Putamen (tissue), 1 donor: ENCODE data around the gene PGA5.
A peak's percentile ranks its signal among the peaks of the same experiment; 100 is the strongest.

ENCODE experiments used
- DNase-seq: peaks from one replicate; pipeline ENCODE4 v3.0.0-alpha.2; 2016; ENCODE audit warnings: low spot score

PGA5 gene

GRCh38 chr11:61294717-61295595 lies 54.0 kb downstream of the PGA5 start, which contains the start of gene VWCE:
TSS of gene VWCE (minus strand) at chr11:61295316. CDS start at chr11:61295037, 279 bp downstream.
- DNase-seq, result no peak

DNA sequence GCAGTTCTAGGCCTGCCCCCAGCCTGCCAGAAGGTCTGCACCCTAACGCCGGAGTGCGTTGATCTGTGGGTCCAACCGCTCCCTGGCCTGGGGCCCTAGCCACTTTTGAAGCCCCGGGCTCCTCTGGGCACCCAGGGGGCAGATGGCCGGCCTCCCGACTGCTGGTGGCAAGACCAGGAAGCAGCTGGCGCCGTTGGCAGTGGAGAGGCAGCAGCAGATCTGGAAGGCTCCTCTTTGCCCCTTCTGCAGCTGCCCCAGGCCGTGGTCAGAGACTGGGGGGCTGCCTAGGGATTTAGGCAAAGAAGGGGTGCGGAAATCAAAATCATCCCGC lies 54.6 kb downstream of the PGA5 start:
- DNase-seq, result no peak

- DNase-seq, result no peak
These were observed 56.4 kb downstream of the PGA5 start for GRCh38 chr11:61297341-61297740.

DNA sequence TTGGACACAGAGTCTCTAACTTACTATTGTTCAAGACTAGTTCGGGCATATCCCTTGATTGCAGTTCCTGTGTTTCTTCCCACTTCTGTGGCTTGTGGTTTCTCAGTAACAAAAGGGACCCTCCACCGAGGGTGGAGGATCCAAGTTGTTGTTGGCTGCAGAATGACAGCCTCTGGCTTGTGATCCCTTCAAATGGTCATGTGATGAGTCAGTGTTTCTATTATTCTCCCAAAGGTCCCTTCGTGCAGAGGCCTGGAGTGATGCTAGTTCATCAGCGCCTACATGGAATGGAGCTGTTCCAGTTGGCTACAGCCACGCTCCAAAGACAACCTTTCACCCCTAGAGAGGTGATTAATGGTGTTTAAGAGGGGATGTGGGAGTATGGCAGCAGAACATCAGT lies 56.8 kb downstream of the PGA5 start:
- DNase-seq, result peak; percentile 47

DNA sequence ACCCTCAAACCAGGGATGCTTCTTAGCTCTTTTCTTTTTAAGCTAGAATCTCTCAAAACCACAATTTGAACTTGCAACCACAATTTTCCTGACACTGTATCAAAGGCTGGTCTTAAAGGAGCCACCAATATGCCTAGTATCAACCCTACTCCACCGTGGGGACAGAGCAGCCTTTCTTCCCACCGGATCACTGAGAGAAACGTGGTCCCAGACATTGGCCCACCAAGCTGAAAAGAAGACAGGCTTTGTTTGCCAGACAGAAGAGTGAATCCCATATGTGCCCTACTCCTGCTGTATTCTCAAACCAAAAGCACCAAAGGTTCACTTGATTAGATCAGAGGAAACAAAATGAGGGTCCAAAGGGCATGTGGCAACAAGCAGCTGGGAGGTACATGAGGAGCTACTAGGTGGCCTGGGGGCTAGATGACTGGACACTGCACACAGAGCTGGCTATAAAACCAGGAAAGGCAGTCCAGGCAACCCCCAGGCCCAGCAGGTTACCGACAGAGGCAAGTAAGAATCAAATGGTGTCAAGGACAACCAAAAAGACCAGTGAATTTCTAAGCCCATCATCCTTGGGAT lies 57.8 kb downstream of the PGA5 start:
- DNase-seq, result no peak
